Endodermal cell (in vitro differentiated cells): ENCODE results near the gene CFAP107. TPM values are rescaled to one million over a fixed set of nuclear protein-coding genes. Genes with fewer than 3 reads are reported as not detected.

Experiments used
- DNase-seq: peaks from one replicate; pipeline ENCODE4 v3.0.0-alpha.2; 2017
- H3K27ac ChIP-seq: 2 replicates; pipeline ENCODE4 v1.5.1; 2013; ENCODE audit warnings: mild to moderate bottlenecking, low read depth, low read length, moderate library complexity
- H3K27me3 ChIP-seq: 2 replicates; pipeline ENCODE4 v1.6.1; 2013; ENCODE audit warnings: mild to moderate bottlenecking, low read length, moderate library complexity; ENCODE audit not compliant: insufficient read depth, control insufficient read depth, poor library complexity, severe bottlenecking
- H3K36me3 ChIP-seq: 2 replicates; pipeline ENCODE4 v1.7.0; 2013; ENCODE audit warnings: mild to moderate bottlenecking, low read length, moderate library complexity; ENCODE audit not compliant: control insufficient read depth, insufficient read depth
- H3K4me1 ChIP-seq: one replicate; pipeline ENCODE4 v1.7.0; 2013; ENCODE audit warnings: low read length; ENCODE audit not compliant: control insufficient read depth, insufficient read depth
- H3K4me3 ChIP-seq: 2 replicates; pipeline ENCODE4 v1.5.1; 2013; ENCODE audit warnings: mild to moderate bottlenecking, low read length, moderate library complexity
- H3K9ac ChIP-seq: 2 replicates; pipeline ENCODE4 v1.6.1; 2013; ENCODE audit warnings: mild to moderate bottlenecking, low read length, moderate library complexity; ENCODE audit not compliant: poor library complexity, severe bottlenecking; ENCODE audit errors: extremely low read depth
- H3K9me3 ChIP-seq: 2 replicates; pipeline ENCODE4 v1.6.1; 2013; ENCODE audit warnings: mild to moderate bottlenecking, low read length, moderate library complexity; ENCODE audit not compliant: control insufficient read depth
- H3K27ac Mint-ChIP-seq: 2 replicates; pipeline ENCODE4 v1.8.0; 2020; ENCODE audit warnings: mixed read lengths
- H3K27me3 Mint-ChIP-seq: 2 replicates; pipeline ENCODE4 v1.8.0; 2021; ENCODE audit warnings: mild to moderate bottlenecking, mixed read lengths; ENCODE audit not compliant: insufficient read depth
- H3K36me3 Mint-ChIP-seq: 2 replicates; pipeline ENCODE4 v1.8.0; 2020; ENCODE audit warnings: low read depth, mixed read lengths
- H3K4me1 Mint-ChIP-seq: 2 replicates; pipeline ENCODE4 v1.8.0; 2020; ENCODE audit warnings: mixed read lengths
- H3K4me3 Mint-ChIP-seq: 2 replicates; pipeline ENCODE4 v1.8.0; 2020; ENCODE audit warnings: mild to moderate bottlenecking, moderate library complexity, mixed read lengths
- H3K9me3 Mint-ChIP-seq: 2 replicates; pipeline ENCODE4 v1.8.0; 2020; ENCODE audit warnings: mild to moderate bottlenecking, mixed read lengths
- WGBS, 2 experiments: methylation state at CpG; one replicate each; pipeline versions ENCODE4 v1.1.5 to v1.1.7; 2013; ENCODE audit warnings: missing lambda C conversion rate in 2 of 2, mixed read lengths in 1 of 2; ENCODE audit not compliant: insufficient coverage in 1 of 2, insufficient read length in 1 of 2; 5-methylcytosine and 5-hydroxymethylcytosine counted together
- total RNA-seq, 2 donors: library from RNA; stranded (reverse); fragmentation: NEBNext Ultra II Directional in 1 of 2; extraction: Animal tissue kit (Norgen Biotek cat#: 25700) in 1 of 2; gene quantifications; 2 replicates in 1 of 2; 3 replicates in 1 of 2; pipeline ENCODE4 v1.2.1, GENCODE V29; 2021
- TF ChIP-seq, protein P1 (sequence below): fragments of 200-600 bp; sonication (generic); conservative IDR thresholded peaks from 2 replicates; pipeline ENCODE4 v1.5.0; 2021; ENCODE audit warnings: antibody characterized with exemption, mild to moderate bottlenecking

Gene CFAP107
- total RNA-seq, 2 donors from 2014 or later = not detected

DNA sequence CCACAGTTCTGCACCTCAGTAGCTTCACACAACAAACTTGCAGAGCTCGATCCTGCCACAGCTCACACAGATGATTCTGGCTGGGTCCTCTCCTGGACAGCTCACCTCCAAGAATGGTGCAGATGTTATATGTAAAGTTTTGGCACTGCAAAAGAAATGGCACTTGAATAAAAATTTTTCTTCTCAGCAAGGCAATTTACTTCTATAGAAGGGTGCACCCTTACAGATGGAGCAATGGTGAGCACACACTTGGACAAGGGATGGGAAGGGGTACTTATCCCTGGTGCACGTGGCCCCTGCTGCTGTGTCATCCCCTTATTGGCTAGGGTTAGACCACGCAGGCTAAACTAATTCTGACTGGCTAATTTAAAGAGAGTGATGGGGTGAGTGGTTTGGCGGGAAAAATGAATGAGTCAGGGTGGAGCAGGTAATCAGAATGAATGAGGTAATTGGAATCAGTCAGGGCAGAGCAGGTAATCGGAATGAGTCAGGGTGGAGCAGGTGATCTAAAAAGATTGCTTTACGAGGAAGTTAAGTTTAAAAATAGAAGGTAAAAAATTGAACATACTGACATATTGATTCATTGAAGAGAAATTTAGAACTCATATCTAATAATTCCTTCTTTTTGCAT lies 42.1 kb upstream of the CFAP107 start:
- no peak overlapping the region for H3K4me3 ChIP-seq
- no peaks in the 10 kb centered on the region for H3K36me3 ChIP-seq
- H3K9me3 ChIP-seq = no peaks in the 10 kb centered on the region
- no peak overlapping the region for H3K27ac ChIP-seq
- TF ChIP-seq, protein P1, sequence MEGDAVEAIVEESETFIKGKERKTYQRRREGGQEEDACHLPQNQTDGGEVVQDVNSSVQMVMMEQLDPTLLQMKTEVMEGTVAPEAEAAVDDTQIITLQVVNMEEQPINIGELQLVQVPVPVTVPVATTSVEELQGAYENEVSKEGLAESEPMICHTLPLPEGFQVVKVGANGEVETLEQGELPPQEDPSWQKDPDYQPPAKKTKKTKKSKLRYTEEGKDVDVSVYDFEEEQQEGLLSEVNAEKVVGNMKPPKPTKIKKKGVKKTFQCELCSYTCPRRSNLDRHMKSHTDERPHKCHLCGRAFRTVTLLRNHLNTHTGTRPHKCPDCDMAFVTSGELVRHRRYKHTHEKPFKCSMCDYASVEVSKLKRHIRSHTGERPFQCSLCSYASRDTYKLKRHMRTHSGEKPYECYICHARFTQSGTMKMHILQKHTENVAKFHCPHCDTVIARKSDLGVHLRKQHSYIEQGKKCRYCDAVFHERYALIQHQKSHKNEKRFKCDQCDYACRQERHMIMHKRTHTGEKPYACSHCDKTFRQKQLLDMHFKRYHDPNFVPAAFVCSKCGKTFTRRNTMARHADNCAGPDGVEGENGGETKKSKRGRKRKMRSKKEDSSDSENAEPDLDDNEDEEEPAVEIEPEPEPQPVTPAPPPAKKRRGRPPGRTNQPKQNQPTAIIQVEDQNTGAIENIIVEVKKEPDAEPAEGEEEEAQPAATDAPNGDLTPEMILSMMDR = no peak
- no peaks in the 10 kb centered on the region for H3K4me1 ChIP-seq
- Mint-ChIP-seq H3K9me3 (peaks cover 24% of the 10 kb centered on the region), H3K4me1 (no peaks in the 10 kb centered on the region), H3K4me3 (no peak overlapping the region), H3K36me3 (no peaks in the 10 kb centered on the region), H3K27me3 (no peaks in the 10 kb centered on the region), H3K27ac (no peak overlapping the region)
- WGBS, 2 experiments = 89 to 94% methylated on average over 3 to 5 of the region's 6 CpGs
- no peaks in the 10 kb centered on the region for H3K27me3 ChIP-seq
- no peak overlapping the region for H3K9ac ChIP-seq
- DNase-seq = no peak

DNA sequence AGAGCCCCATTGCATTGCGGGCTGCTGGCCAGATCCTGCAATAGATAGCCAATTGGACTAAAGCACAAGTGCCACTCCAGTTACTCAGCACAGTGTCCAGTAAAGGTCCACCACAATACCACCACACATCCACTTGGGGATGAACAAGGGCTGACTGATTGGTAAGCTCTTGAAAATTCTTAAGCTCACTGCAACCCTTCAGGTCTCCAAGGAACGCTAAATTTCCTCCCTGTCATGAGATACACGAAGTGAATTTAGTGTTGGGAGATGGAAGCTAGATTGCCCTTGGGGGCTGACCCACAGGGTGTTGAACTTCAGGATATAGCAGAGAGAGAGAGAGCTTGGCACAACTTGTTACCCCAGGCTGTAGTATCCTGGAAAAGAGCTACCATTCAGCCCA lies 39.9 kb upstream of the CFAP107 start:
- TF ChIP-seq, protein P1 = no peak
- H3K4me3 Mint-ChIP-seq = no peak overlapping the region
- no peaks in the 10 kb centered on the region for H3K4me1 ChIP-seq
- H3K9me3 Mint-ChIP-seq = peaks cover 24% of the 10 kb centered on the region
- no peaks in the 10 kb centered on the region for H3K36me3 Mint-ChIP-seq
- DNase-seq = no peak
- WGBS, 2 experiments = 85 to 91% methylated on average over 3 of the region's 3 CpGs
- H3K4me3 ChIP-seq = no peak overlapping the region
- no peaks in the 10 kb centered on the region for H3K27me3 ChIP-seq
- no peaks in the 10 kb centered on the region for H3K27me3 Mint-ChIP-seq
- H3K27ac ChIP-seq = no peak overlapping the region
- H3K9me3 ChIP-seq = no peaks in the 10 kb centered on the region
- H3K4me1 Mint-ChIP-seq = no peaks in the 10 kb centered on the region
- H3K36me3 ChIP-seq = no peaks in the 10 kb centered on the region
- H3K9ac ChIP-seq = no peak overlapping the region
- H3K27ac Mint-ChIP-seq = no peak overlapping the region

DNA sequence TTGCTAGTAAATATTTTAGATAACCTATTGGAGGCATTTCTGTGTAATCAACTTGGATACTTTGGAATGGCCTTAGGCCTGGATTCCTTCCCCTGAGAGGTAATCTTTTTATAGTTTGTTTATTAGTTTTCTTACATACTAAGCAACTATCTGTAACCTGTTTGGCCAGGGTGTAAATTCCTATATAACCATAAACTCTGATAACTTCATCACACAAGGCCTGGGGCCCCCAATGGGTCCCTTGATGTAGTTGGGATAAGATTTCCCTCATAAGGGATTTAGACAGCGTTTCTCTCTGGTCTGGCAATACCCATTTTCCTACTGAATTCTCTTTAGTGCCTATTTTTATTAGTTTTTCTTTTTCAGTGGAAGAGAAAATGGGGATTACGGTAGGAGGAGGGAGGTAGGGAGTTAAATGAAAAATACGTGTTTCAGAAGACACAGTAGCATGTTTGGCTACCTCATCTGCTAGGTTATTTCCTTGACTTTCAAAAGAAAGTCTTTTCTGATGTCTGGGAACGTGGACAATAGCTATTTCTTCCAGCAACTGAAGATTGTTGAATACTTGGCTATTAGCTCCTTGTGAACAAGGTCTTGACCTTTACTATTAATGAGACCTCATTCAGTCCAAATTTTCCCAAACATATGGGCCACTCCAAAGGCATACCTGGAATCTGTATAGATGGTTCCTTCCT lies 37.5 kb upstream of the CFAP107 start:
- Mint-ChIP-seq H3K27me3 (no peaks in the 10 kb centered on the region), H3K36me3 (no peaks in the 10 kb centered on the region), H3K9me3 (peaks cover 15% of the 10 kb centered on the region), H3K4me3 (no peak overlapping the region), H3K27ac (no peak overlapping the region), H3K4me1 (peaks cover 11% of the 10 kb centered on the region)
- no peak overlapping the region for H3K27ac ChIP-seq
- 88 to 90% methylated on average over 2 to 4 of the region's 4 CpGs for WGBS, 2 experiments
- DNase-seq = no peak
- no peaks in the 10 kb centered on the region for H3K4me1 ChIP-seq
- H3K9me3 ChIP-seq = no peaks in the 10 kb centered on the region
- no peaks in the 10 kb centered on the region for H3K36me3 ChIP-seq
- no peak overlapping the region for H3K9ac ChIP-seq
- TF ChIP-seq, protein P1 = no peak
- H3K27me3 ChIP-seq = no peaks in the 10 kb centered on the region
- no peak overlapping the region for H3K4me3 ChIP-seq
